Endothelial cell of umbilical vein (primary cell): ENCODE measurements around the gene MAML3. TPM values are rescaled to one million over a fixed set of nuclear protein-coding genes. Genes with fewer than 3 reads are reported as not detected.

Experiments
- BruUV-seq: library from RNA; stranded (reverse); fragments of 400-500 nt; replicated peaks from 2 replicates; lab custom pipeline; 2021; lab: Mats Ljungman, UMichigan
- CTCF ChIA-PET: fragments of 300-600, 350-600 bp; sonication (Branson Sonifier 250); formaldehyde crosslinking; loops from one replicate; lab custom pipeline; 2021; ENCODE audit warnings: antibody characterized with exemption, inconsistent platforms; lab: Charles Lee
- POLR2A ChIA-PET: fragments of 300-600, 350-600 bp; sonication (Branson Sonifier 250); formaldehyde crosslinking; loops from one replicate; lab custom pipeline; 2021; ENCODE audit warnings: antibody characterized with exemption, inconsistent platforms; lab: Charles Lee
- DNase-seq: peaks from one replicate; pipeline ENCODE4 v3.0.0-alpha.2; 2011; ENCODE audit warnings: low read depth, low spot score
- FAIRE-seq: peaks from 2 replicates; lab custom pipeline; 2011; peaks lifted over from hg19 to GRCh38; lab: Jason Lieb, UNC
- H2AFZ ChIP-seq: 2 replicates; pipeline ENCODE4 v1.6.0; 2012; ENCODE audit warnings: low read depth, low read length, control low read depth, inconsistent platforms
- H3K27ac ChIP-seq: 2 replicates; pipeline ENCODE4 v1.5.1; 2011; ENCODE audit warnings: low read depth, mild to moderate bottlenecking, control low read depth, low read length, moderate library complexity; ENCODE audit not compliant: insufficient read depth
- H3K27me3 ChIP-seq, 2 experiments: 2 replicates each; pipeline versions ENCODE4 v1.6.0 to v1.6.1; 2011; ENCODE audit warnings: low read length in 2 of 2, mixed read lengths in 1 of 2; ENCODE audit not compliant: control insufficient read depth in 2 of 2, insufficient read depth in 2 of 2
- H3K36me3 ChIP-seq, 2 experiments: 2 replicates in 1 of 2; 3 replicates in 1 of 2; pipeline ENCODE4 v1.5.1; 2011; ENCODE audit warnings: low read length in 2 of 2, mild to moderate bottlenecking in 1 of 2, moderate library complexity in 1 of 2; ENCODE audit not compliant: control insufficient read depth in 2 of 2, insufficient read depth in 2 of 2; ENCODE audit errors: extremely low read depth in 1 of 2
- H3K4me1 ChIP-seq: 3 replicates; pipeline ENCODE4 v1.5.1; 2011; ENCODE audit warnings: mild to moderate bottlenecking, low read length; ENCODE audit not compliant: control insufficient read depth, insufficient read depth; ENCODE audit errors: extremely low read depth
- H3K4me2 ChIP-seq: 2 replicates; pipeline ENCODE4 v1.6.1; 2011; ENCODE audit warnings: low read length, control low read depth, mixed read lengths; ENCODE audit not compliant: insufficient read depth
- H3K4me3 ChIP-seq, 3 experiments: fragments of 200-600 bp in 1 of 3; sonication (generic), shearing (Covaris generic) in 1 of 3; replicated peaks in 1 of 3; 2 replicates each; pipeline ENCODE4 v1.5.1; 2011 to 2016; ENCODE audit warnings: control low read depth in 3 of 3, low read length in 3 of 3, mild to moderate bottlenecking in 2 of 3, inconsistent platforms in 1 of 3, low read depth in 1 of 3, moderate library complexity in 1 of 3; ENCODE audit not compliant: insufficient read depth in 1 of 3
- H3K79me2 ChIP-seq: 2 replicates; pipeline ENCODE4 v1.6.0; 2012; ENCODE audit warnings: low read length, inconsistent platforms; ENCODE audit not compliant: control insufficient read depth, insufficient read depth
- H3K9ac ChIP-seq: replicated peaks from 2 replicates; pipeline ENCODE3; 2011; ENCODE audit warnings: low read length, control low read depth; ENCODE audit not compliant: insufficient read depth; ENCODE audit errors: extremely low read depth
- H3K9me1 ChIP-seq: replicated peaks from 3 replicates; pipeline ENCODE4 v1.6.0; 2011; ENCODE audit warnings: mild to moderate bottlenecking, low read length; ENCODE audit not compliant: control insufficient read depth, insufficient read depth; ENCODE audit errors: extremely low read depth
- H3K9me3 ChIP-seq: replicated peaks from 2 replicates; pipeline ENCODE4 v1.5.1; 2012; ENCODE audit warnings: low read length, inconsistent platforms; ENCODE audit not compliant: control insufficient read depth, insufficient read depth
- H4K20me1 ChIP-seq: replicated peaks from 2 replicates; pipeline ENCODE3; 2011; ENCODE audit warnings: mild to moderate bottlenecking, low read length; ENCODE audit not compliant: control insufficient read depth, insufficient read depth; ENCODE audit errors: extremely low read depth
- CTCF ChIP-seq, 2 donors: IDR thresholded peaks; 1 replicate in 1 of 2; 2 replicates in 1 of 2; pipeline ENCODE4 v1.5.1; 2011; ENCODE audit warnings: low read length in 2 of 2, mild to moderate bottlenecking in 2 of 2, moderate library complexity in 2 of 2, control low read depth in 1 of 2, inconsistent platforms in 1 of 2, low read depth in 1 of 2; ENCODE audit not compliant: insufficient read depth in 1 of 2; ENCODE audit errors: extremely low read depth in 1 of 2
- EZH2 ChIP-seq: IDR thresholded peaks from 2 replicates; pipeline ENCODE4 v1.6.1; 2012; ENCODE audit warnings: borderline replicate concordance, low read depth, mild to moderate bottlenecking, moderate library complexity, low read length, inconsistent platforms; ENCODE audit not compliant: severe bottlenecking
- FOS ChIP-seq: IDR thresholded peaks from 2 replicates; pipeline ENCODE4 v1.6.1; 2011; ENCODE audit warnings: mild to moderate bottlenecking, low read length, moderate library complexity, borderline replicate concordance; ENCODE audit not compliant: insufficient read depth
- GATA2 ChIP-seq: IDR thresholded peaks from 2 replicates; pipeline ENCODE4 v1.7.0; 2011; ENCODE audit warnings: low read depth, mild to moderate bottlenecking, moderate library complexity, mixed read lengths, low read length; ENCODE audit not compliant: insufficient read length, insufficient read depth
- JUN ChIP-seq: IDR thresholded peaks from 2 replicates; pipeline ENCODE4 v1.6.1; 2011; ENCODE audit warnings: borderline replicate concordance, low read depth; ENCODE audit not compliant: insufficient read length, insufficient read depth
- MAX ChIP-seq: IDR thresholded peaks from 2 replicates; pipeline ENCODE4 v1.6.1; 2011; ENCODE audit not compliant: insufficient read depth, insufficient read length
- MYC ChIP-seq: IDR thresholded peaks from one replicate; pipeline ENCODE4 v1.6.1; 2011; ENCODE audit warnings: mild to moderate bottlenecking, low read depth, low read length
- POLR2A ChIP-seq: IDR thresholded peaks from 2 replicates; pipeline ENCODE4 v1.6.1; 2012; ENCODE audit warnings: low read depth, mild to moderate bottlenecking, control low read depth, low read length
- POLR2AphosphoS5 ChIP-seq: IDR thresholded peaks from 2 replicates; pipeline ENCODE4 v1.6.1; 2012; ENCODE audit warnings: low read depth, mild to moderate bottlenecking, control low read depth, low read length, moderate library complexity; ENCODE audit not compliant: insufficient read depth
- dilution Hi-C: fragments of 300-500 bp; cut with MboI; formaldehyde crosslinking; loops from one replicate; pipeline ENCODE4 v1.15.0; 2019; ENCODE audit warnings: low sequenced_read_pairs; ENCODE audit not compliant: extremely low pct_ligation_motif_present
- intact Hi-C: fragments of 100-400 bp; cut with micrococcal nuclease; formaldehyde crosslinking; loops from one replicate; pipeline ENCODE4 v1.10.0; 2022
- polyA plus RNA-seq, 4 experiments: library from polyadenylated mRNA; depleted of rRNA in 3 of 4; stranded (reverse) in 3 of 4; unstranded in 1 of 4; fragments of >200 nt; gene quantifications; 2 replicates each; pipeline versions ENCODE4 v1.2.1 to v1.2.3, GENCODE V29; 2011 to 2012; ENCODE audit warnings: missing spikeins in 1 of 4
- total RNA-seq: library from RNA; stranded (reverse); gene quantifications from 2 replicates; pipeline ENCODE4 v1.2.3, GENCODE V29; 2021

MAML3 gene
- total and polyA plus RNA-seq, 2 donors (not counting 3 experiments of a cell fraction or from before 2014, with no cell fraction given) = 14.0 to 20.3 TPM

DNA sequence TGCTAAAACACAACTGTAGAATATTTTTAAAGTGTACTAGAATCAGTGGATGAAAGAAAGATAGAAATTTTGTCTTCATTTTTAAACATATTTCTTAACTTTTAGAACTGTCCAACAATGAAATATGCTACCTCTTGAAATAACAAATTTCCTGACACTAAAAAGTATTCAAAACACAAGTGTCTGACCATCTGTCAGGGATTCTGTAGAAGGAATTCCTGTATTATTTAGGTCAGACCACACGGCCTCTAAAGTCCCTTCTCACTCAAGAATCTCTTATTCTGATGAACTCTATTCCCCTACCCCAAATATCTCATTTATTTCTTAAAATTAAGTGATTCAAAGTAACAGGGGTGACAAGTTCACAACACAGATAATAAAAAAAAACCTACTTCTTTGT lies 99.1 kb downstream of the MAML3 start:
- Histone ChIP-seq H4K20me1 (no peaks in the 10 kb centered on the region), H3K79me2 (peaks cover 1% of the 10 kb centered on the region), H3K9me1 (no peaks in the 10 kb centered on the region), H3K9ac (no peak overlapping the region), H3K4me3 (no peak overlapping the region), H3K27ac (no peak overlapping the region), H3K27me3 (no peaks in the 10 kb centered on the region), H2AFZ (no peak overlapping the region), H3K9me3 (no peaks in the 10 kb centered on the region), H3K36me3 (no peaks in the 10 kb centered on the region), H3K4me1 (peaks cover 17% of the 10 kb centered on the region), H3K4me2 (no peak overlapping the region)
- CTCF ChIA-PET = interaction anchor here (0.6 to 2.2 kb wide), 3 partner anchors 10 to 326 kb away, joined by 3 to 5 read pairs (median 4); no protein-coding TSS in a partner anchor
- no TSS peak for BruUV-seq
- DNase-seq = no peak
- TF ChIP-seq POLR2A (no peak), EZH2 (no peak), POLR2AphosphoS5 (no peak), CTCF (IDR thresholded peaks at IDR 0.05; ENCODE audit: extremely low read depth in 1 of 2, insufficient read depth in 1 of 2, low read depth in 1 of 2, low read length in 2 of 2) (no peak), MYC (no peak), GATA2 (no peak), MAX (no peak), FOS (no peak), JUN (no peak)
- no peak for FAIRE-seq
- intact Hi-C loops (no loop called here), dilution Hi-C loops (no loop called here)
- POLR2A ChIA-PET = no interaction called here
